SW 1271 (cell line): Measurements from ENCODE around the gene SUV39H1.

Experiments used
- DNase-seq, 2 experiments: peaks; one replicate each; lab custom pipeline; 2025; lab: John Stamatoyannopoulos, UW

Gene SUV39H1

GRCh38 chrX:48714573-48714972 lies 18.0 kb downstream of the SUV39H1 start:
- DNase-seq = no peak

- no peak for DNase-seq
These were observed 18.5 kb downstream of the SUV39H1 start for GRCh38 chrX:48715072-48715471.

- no peak for DNase-seq
These were observed 19.5 kb downstream of the SUV39H1 start for GRCh38 chrX:48715876-48716502.

- DNase-seq = no peak
These were observed 23.4 kb downstream of the SUV39H1 start for GRCh38 chrX:48719958-48720357.

- DNase-seq = no peak
These were observed 24.2 kb downstream of the SUV39H1 start for GRCh38 chrX:48720577-48721250.

- DNase-seq = no peak
These were observed 25.4 kb downstream of the SUV39H1 start for GRCh38 chrX:48721916-48722315.

- no peak for DNase-seq
These were observed 30.1 kb downstream of the SUV39H1 start for GRCh38 chrX:48726596-48726995.

- no peak for DNase-seq
These were observed 32.1 kb downstream of the SUV39H1 start for GRCh38 chrX:48728653-48729052.

GRCh38 chrX:48736303-48736702 lies 39.8 kb downstream of the SUV39H1 start:
- no peak for DNase-seq

GRCh38 chrX:48736878-48737212 lies 40.3 kb downstream of the SUV39H1 start:
- no peak for DNase-seq

- peak; percentile 67 to 87 for DNase-seq
These were observed 40.8 kb downstream of the SUV39H1 start for GRCh38 chrX:48737213-48737938.

- no peak for DNase-seq
These were observed 41.4 kb downstream of the SUV39H1 start for GRCh38 chrX:48737940-48738339.

- DNase-seq = no peak
These were observed 45.3 kb downstream of the SUV39H1 start for GRCh38 chrX:48741834-48742233.

GRCh38 chrX:48745222-48745621 lies 48.7 kb downstream of the SUV39H1 start:
- DNase-seq = no peak

GRCh38 chrX:48747415-48748016 lies 51.0 kb downstream of the SUV39H1 start:
- DNase-seq = no peak

GRCh38 chrX:48749182-48749581 lies 52.6 kb downstream of the SUV39H1 start:
- no peak for DNase-seq

- DNase-seq = no peak
These were observed 54.8 kb downstream of the SUV39H1 start for GRCh38 chrX:48751343-48751742.

GRCh38 chrX:48752498-48752897 lies 56.0 kb downstream of the SUV39H1 start:
- no peak for DNase-seq

- DNase-seq = no peak
These were observed 57.2 kb downstream of the SUV39H1 start for GRCh38 chrX:48753708-48754228.

- no peak for DNase-seq
These were observed 57.7 kb downstream of the SUV39H1 start for GRCh38 chrX:48754238-48754637.
